Measurements from ENCODE around the gene CXorf58.

CXorf58 gene

DNA sequence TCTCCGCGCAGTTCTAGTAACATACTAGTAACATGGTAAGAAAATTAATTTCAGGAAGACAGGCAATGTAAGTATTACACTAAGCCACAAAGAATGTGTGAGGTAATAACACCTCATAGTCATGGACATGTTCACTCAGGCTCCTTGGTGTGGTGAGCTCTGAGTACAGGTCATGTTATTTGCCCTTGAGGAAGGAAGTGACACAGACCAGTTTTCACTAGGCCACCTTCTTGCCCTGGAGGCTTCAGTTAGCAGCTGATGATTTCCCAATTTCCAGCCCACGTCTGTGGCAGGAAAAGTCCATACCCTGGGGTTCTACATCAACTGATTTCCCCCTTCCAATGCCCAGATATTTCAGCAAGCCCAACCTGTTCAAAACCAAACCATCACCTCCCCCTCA is 6.7 kb upstream of the CXorf58 start:
- DNase-seq: no peak

- DNase-seq: no peak
These were observed 6.0 kb upstream of the CXorf58 start for GRCh38 chrX:23901805-23902204.

DNA sequence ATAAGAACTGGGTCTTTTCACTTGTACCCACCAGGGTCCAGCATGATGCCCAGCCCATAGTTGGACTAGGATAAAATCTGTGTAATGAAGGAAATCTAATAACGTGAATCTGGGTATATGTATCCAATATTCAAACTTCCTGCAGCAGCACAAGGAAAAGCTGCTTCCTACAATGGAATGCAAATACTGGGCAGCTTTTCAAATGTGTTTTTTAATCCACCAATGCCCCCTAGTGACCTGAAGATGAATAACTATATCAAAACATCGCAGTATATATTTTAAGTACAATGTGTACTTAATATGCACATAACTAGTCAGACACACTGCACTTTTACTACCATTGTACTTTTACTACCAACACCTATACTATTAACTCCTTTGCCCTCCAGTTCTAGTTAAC is 5.4 kb upstream of the CXorf58 start:
- no peak for DNase-seq

DNA sequence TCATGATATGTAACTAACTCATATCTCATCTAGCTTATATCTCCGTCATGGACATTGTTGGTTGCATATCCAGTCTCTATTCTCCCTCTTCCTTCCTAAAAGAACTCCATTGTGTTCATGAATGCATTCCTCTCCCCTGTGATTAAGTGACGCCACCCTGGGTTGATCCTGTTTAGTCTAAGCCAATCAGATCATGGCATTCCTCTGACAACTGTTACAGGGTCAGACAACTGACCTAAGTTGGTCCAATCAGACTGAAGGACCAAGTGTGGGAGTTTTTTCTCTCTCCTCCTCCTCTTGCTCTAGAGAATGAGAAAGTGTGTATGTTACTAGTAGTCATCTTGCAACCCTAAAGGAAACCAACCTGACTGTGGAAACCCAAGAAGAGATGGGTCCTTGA is 3.7 kb upstream of the CXorf58 start:
- DNase-seq: no peak

GRCh38 chrX:23907111-23907497 is 702 bp upstream of the CXorf58 start:
- no peak for DNase-seq

DNA sequence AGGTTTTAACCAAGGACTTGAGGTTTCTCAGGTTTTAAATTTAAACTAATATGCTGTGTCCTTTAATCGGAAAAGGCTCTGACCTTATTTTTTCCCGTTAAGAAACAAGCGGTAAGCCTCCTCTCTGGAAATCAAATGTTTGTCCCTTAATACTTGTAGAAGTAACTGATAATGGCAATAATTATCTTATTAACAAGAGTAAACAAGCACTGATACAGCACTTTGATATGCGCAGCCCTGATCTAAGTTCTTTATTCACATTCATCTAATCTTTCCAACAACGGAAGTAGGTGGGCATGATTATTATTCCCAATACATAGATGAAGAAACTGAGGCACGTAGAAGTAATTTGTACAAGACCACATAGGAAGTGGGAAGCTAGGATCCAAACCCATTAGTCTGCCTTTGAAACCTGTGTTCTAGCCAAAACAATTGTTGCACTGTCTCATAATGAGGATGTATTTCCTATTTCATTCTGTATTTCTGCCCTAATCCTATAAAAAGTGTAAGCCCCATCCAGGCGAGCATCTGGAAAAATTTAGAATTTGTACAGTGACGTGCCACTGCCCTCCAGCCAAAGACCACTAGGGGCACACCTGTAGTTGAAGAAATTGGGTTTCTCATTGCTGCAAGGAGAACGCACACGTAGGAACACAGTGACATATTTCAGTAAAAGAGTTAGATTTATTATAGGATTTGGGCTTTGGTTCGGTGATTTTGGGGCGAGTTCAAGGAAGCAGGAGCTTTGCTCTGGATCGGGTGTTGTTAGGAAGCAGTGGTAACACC is 606 bp downstream of the CXorf58 start:
- DNase-seq: no peak

- DNase-seq: no peak
These were observed 3.5 kb downstream of the CXorf58 start for GRCh38 chrX:23911126-23911835.

DNA sequence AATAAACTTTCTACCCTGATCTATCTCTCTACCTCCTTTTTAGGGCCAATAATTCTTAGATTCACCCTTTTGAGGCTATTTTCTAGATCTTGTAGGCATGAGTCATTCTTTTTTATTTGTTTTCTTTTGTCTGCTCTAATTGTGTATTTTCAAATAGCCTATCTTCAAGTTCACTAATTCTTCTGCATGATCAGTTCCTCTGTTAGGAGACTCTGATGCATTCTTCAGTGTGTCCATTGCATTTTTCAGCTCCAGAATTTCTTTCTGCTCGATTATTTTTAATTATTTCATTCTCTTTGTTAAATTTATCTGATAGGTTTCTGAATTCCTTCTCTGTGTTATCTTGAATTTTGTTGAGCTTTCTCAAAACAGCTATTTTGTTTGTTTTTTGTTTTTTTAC is 11.3 kb downstream of the CXorf58 start:
- no peak for DNase-seq

- DNase-seq: no peak
These were observed 12.0 kb downstream of the CXorf58 start for GRCh38 chrX:23919706-23920320.

DNA sequence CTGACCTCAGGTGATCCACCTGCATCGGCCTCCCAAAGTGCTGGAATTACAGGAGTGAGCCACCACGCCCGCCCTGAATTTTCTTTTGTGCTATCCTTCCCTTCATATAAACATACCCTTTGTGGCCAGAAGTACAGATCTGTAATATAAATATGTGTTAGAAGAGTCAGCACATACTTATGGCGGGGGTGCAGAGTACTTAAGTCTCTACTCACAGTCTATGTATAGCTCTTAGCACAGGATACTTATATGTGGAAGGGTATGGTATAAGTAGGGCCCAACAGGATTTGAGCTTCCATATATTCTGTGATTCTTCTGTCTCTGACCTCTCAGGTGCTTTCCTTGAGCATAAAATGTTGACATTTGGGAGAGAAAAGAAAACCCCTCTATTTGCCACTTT is 18.2 kb downstream of the CXorf58 start:
- no peak for DNase-seq

DNA sequence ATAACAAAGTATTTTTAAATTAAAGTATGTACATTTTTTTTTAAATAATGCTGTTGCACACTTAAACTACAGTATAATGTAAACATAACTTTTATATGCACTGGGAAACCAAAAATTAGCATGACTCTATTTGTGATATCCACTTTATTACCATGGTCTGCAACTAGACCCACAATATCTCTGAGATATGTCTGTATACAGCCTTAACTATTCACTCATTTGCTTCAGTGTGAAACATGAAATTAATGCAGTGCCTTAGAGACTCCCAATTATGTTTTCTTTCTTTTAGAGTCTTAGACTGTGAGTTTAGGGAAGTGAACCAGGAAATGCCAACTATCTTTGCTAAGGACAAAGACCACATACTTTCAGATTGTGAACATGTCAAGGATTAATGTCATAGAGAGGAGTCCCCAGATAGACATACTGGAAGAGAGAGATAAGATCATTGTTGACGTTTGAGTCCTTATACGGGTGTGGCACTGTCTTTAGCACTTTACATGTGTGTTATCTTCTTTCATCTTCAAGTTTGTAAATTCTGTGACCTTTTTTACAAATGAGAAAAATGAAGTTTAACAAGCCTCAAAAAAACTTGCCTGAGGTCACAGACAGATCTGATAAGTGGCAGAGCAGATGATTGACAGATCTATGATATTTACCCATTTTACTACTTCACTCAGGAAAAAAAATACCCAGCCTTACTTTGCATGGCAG is 23.2 kb downstream of the CXorf58 start:
- no peak for DNase-seq

GRCh38 chrX:23932046-23932445 is 24.2 kb downstream of the CXorf58 start:
- no peak for DNase-seq

GRCh38 chrX:23935106-23935505 is 27.3 kb downstream of the CXorf58 start:
- no peak for DNase-seq

DNA sequence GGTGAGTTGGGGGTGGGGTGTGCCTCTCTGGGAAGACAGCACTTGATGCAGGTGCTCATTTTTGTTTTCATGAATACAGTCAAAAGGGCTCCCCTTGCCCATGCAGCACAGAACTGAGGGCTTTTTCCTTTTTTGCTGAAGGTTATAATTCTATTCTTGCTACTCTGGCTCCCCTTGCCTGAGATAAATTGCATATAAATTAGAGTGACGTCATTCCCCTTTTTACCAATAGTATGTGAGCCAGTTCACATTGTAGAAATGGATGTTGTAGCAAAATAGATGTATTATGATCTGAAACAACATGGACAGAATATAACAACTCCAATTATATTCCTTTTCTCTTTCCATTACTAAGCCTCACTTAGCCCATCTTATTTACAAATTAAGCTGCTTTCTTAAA is 28.4 kb downstream of the CXorf58 start:
- no peak for DNase-seq

DNA sequence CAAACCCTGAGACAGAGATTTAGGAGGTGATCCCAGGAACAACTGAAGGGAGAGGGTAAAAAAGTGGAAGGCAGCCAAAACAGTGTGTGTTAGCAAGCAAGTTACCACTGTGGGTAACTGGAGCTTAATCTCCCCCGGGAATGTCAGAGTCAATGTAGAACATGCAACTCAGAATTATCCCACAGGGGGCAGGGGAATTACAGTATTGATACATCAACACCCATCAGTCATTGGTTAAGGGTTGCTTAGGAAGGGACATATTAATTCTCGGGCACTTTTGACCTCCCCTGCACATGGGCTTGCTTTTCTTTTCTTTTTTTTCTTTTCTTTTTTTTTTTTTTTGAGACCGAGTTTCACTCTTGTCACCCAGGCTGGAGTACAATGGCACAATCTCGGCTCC is 29.3 kb downstream of the CXorf58 start:
- no peak for DNase-seq

GRCh38 chrX:23938690-23939089 is 30.9 kb downstream of the CXorf58 start:
- no peak for DNase-seq

- no peak for DNase-seq
These were observed 31.4 kb downstream of the CXorf58 start for GRCh38 chrX:23939203-23939602.

DNA sequence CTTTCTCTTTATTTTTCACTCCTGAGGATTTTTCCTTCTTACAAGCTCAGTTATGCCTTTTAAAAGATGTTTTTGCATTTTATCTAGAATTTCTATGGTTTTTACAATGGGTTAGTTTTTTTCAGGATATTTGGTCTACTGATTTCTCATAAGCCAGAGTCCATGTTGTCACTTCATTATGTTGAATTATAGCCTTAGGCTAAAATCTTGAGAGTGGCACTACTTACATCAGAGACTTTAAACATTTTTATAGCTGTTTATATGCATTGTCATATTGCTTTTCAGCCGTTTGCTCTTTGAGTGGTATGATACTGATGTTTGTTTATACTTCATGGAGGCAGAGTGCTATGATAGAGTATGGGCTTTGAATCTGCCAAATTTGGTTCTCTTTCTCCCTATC is 36.4 kb downstream of the CXorf58 start:
- DNase-seq: no peak

- no peak for DNase-seq
These were observed 37.4 kb downstream of the CXorf58 start for GRCh38 chrX:23945206-23945605.

DNA sequence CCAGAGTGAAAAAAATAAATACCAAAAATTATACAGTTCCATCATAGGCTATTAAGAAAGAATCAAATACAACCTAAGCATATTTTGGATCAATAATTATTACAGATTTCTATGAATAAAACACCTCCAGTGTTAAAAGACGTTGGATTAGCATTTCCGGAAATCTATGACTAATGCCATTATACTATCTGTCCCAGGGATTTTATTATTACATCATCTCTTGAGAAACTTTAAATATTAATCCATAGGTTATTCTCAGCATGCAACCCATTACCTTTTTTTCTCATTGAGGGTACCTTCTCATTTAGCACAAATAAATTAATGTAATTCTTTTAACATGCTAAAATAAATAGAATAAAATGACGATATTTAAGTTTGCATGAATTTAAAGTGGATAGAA is 44.6 kb downstream of the CXorf58 start:
- DNase-seq: no peak

DNA sequence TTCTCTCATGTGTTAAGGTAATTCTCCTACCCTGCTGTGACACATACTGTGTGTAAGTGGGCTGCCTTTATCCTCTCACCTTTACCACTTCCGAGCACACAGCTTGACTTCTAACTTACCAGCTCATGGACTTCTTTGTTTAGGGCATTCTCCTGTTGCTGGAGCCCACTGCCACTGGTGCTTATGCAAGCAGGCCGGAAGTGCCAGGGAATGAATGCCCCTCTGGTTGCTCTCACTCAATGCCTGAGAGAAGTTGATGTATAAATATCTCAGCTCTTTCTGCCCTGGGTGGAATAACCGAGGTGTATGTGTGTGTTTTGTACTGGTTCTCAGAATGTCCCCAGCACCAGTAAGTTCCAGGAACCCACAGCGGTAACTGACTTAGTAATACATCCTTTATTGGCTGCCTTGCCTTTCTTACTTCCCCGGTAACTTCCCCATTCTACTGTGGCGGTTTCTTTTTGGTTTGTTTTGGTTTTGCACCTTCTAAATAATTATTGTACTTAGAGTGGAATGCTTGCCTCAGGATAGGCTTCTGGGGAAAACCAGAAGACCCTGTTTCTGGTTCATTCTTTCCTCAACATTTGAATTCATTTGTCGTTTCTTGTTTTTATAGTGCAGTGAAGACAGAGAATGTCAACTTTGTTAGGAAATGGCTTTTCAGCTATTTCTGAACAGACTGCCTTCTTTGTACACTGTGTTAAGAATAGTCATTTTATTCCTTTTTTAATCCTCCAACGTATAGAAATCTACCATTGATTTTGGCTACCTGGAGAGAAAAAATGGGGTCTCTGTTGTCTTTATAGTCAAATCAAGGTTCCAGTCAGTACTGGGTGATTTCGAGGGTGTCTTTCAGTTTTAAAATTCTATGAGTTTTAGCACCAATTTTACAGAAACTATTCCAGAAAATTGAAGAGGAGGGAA is 45.4 kb downstream of the CXorf58 start:
- no peak for DNase-seq

- DNase-seq: no peak
These were observed 46.1 kb downstream of the CXorf58 start for GRCh38 chrX:23953908-23954269.
